Erythroblast (primary cell): ENCODE data around the gene TMEM212.

ENCODE experiments used
- GATA1 ChIP-seq: IDR thresholded peaks from 2 replicates; pipeline ENCODE4 v1.6.1; 2011; ENCODE audit warnings: low read depth, mild to moderate bottlenecking, control low read depth, low read length, moderate library complexity
- POLR2A ChIP-seq: IDR thresholded peaks from 2 replicates; pipeline ENCODE4 v1.6.1; 2011; ENCODE audit warnings: mild to moderate bottlenecking, low read length

GRCh38 chr3:171809611-171809860 lies 33.6 kb upstream of the TMEM212 start:
- TF ChIP-seq POLR2A (peak; percentile 44), GATA1 (no peak)
